ENCODE results near the gene SVIL. TPM values are rescaled to one million over a fixed set of nuclear protein-coding genes. Genes with fewer than 3 reads are reported as not detected.
"Not testable (repeated sequence)": the region's sequence is repeated elsewhere in the genome, so short reads cannot be mapped to it uniquely, and the experiment has no call there.

The SVIL gene
- total RNA-seq, 1 donor from 2014 or later = 209 TPM

DNA sequence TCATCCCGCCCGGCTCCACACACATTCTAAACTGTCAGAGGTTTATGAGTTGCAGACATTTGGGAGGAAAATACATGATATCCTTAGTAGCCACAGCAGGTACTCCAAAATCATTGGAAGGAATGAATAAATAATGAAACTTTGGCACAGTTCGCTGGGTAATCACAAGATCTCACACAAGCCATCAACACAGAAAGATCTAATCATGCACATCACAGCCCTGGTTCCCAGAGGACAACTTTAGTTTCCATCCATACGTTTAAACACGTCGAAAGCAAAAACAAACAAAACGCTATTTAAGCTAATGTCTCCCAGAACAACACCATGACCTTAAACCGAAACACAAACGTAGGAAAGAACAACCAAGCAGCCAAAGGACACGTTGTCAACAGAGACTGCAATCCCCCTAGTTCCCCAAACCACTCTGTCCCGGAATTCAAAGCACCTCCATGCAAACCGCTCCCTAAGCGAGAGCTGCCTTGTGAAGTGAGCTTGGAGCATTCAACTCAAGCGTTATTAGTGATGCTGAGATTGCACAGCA lies 12.3 kb downstream of the SVIL start:
- no peak for DNase-seq (ENCODE audit: low spot score)

DNA sequence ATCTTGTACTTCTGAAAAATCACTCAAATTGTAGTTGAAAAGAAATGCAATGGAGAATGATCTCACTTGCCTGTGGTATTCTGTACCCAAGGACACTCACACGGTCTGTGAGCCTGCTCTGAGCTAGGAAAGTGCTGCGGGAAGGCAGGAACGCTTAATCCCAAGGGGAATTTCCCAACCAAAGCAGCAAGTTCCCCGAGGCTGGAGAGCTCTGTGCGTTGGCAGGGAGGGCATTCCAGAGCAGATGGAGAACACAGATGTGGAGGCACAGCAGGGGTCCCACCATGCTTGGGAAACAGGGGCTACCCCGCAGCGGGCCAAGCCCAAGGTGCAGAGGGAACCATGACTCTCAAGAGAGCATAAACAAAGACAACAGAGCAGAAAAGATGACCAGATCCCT lies 13.6 kb downstream of the SVIL start:
- DNase-seq (ENCODE audit: low spot score) = no peak

DNA sequence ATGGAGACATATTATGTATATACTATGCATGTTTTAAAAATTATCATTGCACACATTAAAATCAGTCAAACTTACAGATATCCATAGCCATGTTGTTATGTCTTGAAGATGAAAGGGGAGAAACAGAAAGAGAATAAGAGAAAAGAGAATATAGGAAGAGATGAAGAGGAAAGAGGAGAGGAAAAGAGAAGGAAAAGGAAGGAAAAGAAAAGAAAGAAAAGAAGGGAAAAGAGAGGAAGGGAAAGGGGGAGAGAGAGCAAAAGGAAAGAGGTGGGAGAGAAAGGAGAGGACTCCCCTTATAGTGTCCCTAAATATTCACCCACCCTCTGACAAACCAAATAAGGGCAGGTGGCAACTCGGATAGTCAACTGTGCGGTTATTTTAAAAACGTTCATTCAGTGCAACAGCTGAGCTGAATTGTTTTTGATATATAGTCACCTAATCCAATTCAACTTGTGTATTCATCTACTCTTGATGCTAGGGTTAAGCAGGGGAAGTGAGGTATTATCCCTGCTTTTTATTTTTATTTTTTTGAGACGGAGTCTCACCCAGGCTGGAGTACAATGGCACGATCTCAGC lies 14.6 kb downstream of the SVIL start:
- no peak for DNase-seq (ENCODE audit: low spot score)

DNA sequence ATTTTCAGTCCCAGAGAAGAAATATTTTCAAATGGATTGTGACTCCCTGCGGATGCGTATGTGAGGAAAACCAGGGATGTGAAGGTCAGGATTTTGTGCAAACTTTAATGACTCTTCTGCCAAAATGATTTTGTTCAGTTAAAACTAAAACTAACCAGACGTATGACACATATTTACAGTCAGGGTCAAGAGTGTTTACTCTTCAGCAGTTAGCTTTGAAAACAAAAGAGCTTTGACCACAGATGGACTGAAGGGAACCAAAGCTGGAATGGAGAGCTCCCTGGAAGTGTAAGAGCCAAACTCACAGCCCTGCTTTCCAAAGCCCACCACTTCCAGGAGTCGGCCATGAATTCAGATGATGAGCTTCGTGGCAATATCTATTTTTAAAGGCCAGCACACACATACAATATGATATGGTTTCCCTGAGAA lies 15.5 kb downstream of the SVIL start:
- DNase-seq (ENCODE audit: low spot score) = no peak

DNA sequence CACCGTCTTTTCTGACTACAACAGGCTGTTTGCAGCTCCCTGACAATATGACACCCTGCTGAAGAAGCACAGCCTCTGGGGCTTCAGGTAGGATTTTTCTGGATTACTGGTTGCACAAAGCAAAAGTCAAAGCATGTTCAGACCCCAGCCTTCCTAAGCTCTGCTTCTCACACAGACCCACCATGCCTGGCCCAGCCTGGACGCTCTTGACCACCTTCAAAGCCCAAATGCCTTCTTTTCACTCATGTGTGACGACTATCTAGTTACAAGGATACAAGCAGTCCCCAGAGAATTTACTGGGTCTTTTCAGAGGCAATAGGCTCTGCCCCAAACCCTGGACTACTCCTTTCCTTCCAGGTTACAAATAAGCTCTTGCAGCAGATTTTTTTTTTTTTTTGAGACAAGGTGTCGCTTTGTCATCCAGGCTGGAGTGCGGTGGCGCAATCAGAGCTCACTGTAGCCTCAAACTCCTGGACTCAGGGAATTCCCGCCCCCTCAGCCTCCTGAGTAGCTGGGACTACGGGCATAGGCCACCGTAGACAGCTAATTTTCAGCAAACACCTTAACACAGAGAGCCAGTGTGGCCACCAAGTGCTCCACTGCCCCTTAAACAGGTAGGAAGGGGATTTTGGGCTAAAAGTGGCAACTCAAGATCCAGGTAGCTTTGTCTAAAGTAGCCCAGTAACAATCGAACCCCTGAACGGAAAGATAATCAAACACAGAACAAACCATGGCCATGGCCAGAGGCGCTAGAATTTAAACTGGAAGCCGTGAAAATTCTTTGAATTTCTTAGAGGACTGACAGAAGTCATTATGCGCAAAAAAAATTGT lies 16.2 kb downstream of the SVIL start:
- no peak for DNase-seq (ENCODE audit: low spot score)

DNA sequence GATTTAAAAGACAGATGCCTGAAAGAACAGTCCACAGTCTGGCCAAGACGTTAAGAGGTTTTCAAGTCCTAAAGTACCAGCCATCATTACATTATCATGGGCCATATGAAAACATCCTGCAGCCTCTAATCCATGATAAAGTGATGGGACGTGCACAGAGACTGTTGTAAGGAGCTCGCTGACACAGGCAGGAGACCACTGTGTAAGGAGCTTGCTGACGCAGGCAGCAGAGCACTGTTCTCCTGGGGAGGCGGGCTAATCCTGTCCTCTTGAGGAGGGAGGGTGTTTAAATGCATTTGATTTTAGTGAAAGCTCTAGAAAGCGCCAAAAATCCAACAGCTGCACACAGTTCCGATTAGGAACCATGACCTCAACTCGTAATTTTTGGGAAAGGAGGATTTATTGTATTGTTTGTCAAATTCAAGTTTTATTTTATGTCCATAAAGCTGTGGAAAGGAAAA lies 16.9 kb downstream of the SVIL start:
- DNase-seq (ENCODE audit: low spot score) = no peak

DNA sequence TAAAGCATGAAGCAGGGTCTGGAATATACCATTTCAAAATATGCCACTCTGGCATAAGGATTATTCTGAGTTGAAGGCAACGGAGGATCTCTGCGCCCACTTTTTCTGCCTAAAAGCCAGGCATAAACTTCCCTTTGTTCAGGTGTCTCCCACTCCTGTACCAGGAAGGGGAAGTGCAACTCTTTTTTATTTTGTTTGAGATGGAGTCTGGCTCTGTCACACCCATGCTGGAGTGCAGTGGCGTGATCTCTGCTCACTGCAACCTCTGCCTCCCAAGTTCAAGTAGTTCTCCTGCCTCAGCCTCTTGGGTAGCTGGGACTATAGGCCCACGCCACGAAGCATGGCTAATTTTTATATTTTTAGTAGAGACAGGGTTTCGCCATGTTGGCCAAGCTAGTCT lies 18.2 kb downstream of the SVIL start:
- DNase-seq (ENCODE audit: low spot score) = no peak

DNA sequence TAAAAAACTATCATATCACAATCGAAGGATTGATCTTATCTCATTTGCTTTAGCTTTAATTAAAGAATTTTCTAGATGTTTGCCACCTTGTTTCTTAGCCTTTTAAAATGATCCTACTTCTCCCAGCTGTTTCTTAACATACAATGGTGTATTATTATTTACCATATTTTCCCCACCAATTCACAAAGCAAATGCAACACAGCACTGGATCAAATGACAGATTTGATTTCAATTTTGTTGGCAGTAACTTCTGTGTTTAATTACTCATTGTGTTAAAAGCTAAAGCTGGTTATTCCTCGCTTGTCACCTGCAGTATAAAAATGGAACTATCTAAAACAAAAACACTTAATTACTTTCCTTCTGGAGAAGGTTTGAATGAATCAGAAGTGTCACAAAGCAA lies 19.6 kb downstream of the SVIL start:
- DNase-seq (ENCODE audit: low spot score) = no peak

DNA sequence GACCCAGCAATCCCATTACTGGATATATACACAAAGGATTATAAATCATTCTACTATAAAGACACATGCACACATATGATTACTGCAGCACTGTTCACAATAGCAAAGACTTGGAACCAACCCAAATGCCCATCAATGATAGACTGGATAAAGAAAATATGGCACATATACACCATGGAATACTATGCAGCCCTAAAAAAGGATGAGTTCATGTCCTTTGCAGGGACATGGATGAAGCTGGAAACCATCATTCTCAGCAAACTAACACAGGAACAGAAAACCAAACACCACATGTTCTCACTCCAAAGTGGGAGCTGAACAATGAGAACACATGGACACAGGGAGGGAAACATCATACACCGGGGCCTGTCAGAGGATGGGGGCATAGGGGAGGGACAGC lies 20.5 kb downstream of the SVIL start:
- DNase-seq (ENCODE audit: low spot score) = not testable (repeated sequence)

DNA sequence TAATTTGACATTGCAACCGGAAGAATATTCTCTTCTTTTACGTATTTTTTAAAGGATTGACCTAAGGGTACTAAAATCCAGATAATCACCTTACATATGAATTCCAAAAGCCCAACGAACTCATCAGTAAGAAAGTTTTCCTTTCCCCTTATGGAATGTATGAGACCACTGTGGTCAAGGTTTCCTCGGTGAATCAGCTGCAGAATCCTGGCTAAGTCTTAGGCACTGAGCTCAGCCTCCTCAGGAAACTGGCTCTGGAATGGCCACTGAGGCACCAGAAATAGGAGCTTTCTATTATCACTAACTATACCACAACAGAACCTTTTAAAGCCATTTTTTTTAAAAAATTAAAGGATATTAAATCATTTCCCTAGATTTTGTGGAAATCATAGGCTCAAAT lies 21.0 kb downstream of the SVIL start:
- DNase-seq (ENCODE audit: low spot score) = no peak

DNA sequence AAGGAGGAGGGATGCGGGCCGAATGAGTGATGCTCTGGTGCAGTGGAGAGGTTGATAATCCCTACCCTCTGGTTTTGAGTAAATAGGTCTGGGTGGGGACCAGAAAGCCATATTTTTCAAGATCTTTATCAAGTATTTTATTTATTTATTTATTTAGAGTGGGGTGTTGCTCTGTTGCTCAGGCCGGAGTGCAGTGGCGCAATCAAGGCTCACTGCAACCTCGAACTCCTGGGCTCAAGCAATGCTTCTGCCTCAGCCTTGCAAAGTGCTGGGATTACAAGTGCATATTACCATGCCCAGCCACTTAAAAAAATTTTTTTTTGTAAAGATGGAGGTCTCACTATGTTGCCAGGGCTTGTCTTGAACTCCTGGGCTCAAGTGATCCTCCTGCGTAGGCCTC lies 21.6 kb downstream of the SVIL start:
- DNase-seq (ENCODE audit: low spot score) = no peak

DNA sequence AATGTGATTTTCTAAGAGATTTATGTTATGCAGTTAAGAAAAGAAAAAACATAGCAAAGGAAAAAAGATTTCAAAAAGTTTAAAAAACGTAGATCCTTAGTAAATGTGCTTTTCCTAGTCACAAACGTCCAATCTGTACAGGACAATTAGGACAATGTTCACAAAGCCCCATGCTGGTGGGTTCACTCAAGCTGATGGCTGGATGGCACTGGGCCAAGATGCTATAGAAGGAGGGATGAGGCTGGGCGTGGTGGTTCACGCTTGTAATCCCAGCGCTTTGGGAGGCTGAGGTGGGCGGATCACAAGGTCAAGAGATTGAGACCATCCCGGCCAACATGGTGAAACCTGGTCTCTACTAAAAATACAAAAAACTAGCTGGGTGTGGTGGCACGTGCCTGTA lies 22.1 kb downstream of the SVIL start:
- DNase-seq (ENCODE audit: low spot score) = no peak

DNA sequence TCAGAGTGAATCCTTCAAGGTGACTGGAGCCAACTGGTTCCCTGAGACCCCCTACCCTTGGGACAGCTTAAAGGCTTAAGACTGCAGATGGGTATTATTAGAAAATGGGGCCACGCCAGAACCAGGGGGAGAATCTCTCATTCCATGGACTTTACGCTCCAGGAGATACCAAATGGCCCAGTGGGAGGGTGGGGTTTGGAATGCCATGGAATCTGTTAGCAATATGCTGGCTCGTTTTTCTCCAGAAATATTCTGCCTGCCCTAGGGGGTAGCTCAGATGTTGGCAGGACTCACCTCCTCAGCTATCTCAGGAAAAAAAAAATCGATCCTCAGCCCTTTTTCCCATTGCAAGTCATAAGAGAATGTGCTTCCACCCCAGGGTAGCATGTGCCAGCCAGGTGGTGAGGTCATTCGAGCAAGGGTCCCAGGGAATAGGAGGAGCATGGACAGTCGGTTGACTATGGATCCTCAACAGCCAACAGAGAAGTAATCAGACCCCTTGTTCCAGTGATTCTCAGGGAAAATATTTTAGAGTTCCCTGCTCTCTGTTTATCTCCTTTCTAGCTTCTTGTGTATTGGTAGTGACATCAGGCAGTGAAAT lies 22.9 kb downstream of the SVIL start:
- DNase-seq (ENCODE audit: low spot score) = no peak

DNA sequence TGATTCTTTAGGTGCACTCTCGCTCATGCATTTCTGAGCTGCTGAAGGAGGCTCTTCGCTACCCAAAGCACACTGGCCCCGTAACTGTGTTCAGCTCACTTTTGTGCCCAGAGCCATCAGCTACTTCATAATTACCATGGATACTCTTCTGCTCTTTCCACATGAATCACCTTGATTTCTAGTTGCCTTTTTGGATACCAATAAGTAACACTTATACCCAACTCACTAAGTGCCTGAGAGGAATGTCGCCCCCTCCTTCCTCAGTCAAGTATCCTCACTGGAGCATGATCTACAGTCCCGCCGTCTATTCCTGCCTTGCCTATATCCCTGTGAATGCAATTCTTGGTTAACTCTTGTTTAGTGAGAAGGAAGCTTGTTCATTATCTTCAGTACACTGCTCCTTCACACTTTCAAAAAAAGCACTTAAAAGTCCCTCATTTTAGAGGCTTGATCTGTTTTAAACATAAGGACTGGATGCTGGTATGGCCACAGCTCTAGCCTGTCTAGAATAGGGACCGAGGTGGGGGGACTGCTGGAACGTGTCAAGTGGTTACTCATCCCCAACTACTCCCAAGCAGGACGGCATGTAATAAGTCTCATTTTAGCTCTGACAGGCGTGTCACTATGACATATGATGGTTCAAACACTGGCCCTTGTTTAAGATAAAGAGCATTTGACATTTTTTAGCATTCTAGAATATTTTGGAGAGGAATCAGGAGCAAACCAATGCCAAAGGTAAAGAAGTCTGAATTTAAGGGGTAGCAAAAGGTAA lies 23.7 kb downstream of the SVIL start:
- DNase-seq (ENCODE audit: low spot score) = no peak

DNA sequence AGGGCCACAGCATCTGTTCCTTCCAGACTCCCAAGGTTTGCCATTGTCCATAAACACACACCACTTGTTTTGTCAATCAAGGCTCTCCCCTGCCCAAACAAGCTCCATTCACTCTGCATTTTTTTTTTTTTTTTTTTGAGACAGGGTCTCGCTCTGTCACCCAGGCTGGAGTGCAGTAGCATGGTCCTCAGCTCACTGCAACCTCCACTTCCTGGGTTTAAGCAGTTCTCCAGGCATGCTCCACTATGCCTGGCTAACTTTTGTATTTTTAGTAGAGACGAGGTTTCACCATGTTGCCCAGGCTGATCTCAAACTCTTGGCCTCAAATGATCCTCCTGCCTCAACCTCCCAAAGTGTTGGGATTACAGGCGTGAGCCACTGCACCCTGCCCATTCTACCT lies 24.4 kb downstream of the SVIL start:
- not testable (repeated sequence) for DNase-seq (ENCODE audit: low spot score)

DNA sequence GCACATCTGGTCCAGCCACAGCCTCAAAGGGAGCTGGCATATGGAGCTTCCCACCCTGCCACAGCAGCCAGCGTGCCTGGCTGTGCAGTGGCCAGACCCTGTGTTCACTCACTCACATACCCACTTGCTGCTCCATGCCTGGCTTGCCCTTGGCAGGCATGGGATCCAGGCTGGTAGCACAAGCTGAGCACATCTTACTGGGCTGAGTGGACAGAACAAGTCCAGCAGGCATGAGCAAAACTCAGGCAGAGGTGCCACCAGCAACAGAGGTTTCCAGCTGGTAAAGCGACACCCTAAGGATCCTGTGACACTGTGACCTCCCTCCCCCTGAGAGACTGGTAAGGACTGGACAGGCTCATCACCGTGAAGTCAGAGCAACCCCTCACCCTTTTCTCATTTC lies 25.1 kb downstream of the SVIL start:
- no peak for DNase-seq (ENCODE audit: low spot score)

DNA sequence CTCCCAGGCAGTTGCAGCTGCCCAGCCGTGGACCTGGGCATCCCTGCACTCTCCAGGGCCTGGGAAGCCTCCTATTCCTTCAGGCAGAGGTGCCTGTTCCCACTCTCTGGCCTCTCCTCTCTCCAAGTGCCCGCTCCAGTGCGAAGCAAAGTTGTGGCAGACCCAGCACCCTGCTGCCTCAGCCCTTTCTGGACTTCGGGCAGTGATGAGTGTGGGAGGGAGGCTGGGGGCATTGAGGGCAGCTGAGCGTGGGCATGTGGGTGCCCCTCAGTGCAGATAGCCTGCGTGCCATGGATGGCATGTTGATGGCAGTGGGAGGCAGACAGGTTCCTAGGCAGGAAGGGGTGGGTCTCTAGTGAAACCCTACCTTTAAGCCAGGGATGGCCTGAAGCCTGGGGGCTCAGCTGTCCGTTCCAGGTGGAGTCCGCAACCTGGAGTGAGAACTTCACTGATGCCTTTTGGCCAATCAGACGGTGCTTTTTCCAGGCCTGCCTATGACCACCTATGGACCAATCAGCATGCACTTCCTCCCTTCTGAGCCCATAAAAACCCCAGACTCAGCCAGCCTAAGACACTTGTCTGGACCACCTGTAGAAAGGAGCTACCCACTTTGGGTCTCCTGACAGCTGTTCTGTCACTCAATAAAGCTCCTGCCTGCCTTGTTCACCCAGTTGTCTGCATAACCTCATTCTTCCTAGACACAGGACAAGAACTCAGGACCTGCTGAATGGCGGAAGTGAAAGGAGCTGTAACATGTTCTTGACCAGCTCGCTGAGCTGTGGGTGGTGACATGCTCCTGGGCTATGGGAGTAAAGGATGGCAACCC lies 26.1 kb downstream of the SVIL start:
- DNase-seq (ENCODE audit: low spot score) = no peak

DNA sequence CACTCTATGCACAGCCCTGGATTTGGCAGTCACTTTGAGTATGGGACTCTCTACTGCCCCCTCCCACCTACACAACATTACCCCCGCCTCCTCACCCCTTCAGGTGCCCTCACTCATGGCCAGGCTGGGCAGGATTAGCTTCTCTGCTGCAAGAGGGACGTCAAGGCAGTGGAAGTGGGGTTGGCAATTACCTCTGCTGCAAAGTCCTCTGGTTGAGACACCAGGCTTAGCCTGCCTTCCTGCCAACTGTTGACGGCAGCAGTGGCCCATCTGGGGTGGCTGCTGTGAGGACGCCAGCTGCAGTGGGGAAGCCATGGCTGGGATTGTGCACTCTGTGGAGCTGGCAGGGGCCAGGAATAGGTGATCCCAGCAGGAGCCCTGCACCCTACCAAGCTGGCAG lies 26.7 kb downstream of the SVIL start:
- DNase-seq (ENCODE audit: low spot score) = no peak

DNA sequence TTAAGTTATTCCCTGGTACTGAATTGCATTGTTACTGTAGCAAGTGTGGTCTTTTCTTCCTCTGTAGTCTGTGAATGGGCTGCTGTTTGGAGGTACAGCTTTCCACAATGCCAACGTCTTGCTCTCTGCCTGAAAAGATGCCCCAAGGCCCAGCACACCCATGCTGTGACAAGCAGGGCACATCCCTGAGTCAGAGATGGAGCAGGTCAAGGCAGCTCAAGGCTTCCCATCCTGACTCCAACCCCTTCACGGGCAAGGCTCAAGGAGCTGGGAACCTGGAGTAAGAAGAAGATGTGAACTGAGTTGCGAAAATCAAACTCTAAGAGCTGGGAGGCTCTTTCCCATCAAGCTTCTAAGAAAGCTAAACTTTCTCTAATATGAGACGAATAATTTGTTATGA lies 27.2 kb downstream of the SVIL start:
- no peak for DNase-seq (ENCODE audit: low spot score)

DNA sequence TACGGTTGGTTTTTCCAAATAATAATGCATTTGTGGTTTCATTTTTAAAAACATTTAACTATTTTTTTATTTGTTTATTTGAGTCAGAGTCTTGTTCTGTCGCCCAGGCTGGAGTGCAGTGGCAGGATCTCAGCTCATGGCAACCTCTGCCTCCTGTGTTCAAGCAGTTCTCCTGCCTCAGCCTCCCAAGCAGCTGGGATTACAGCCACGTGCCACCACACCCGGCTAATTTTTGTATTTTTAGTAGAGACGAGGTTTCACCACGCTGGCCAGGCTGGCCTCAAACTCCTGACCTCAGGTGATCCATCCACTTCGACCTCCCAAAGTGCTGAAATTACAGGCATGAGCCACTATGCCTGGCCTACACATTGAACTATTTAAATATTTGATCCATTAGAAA lies 28.1 kb downstream of the SVIL start:
- DNase-seq (ENCODE audit: low spot score) = not testable (repeated sequence)

DNA sequence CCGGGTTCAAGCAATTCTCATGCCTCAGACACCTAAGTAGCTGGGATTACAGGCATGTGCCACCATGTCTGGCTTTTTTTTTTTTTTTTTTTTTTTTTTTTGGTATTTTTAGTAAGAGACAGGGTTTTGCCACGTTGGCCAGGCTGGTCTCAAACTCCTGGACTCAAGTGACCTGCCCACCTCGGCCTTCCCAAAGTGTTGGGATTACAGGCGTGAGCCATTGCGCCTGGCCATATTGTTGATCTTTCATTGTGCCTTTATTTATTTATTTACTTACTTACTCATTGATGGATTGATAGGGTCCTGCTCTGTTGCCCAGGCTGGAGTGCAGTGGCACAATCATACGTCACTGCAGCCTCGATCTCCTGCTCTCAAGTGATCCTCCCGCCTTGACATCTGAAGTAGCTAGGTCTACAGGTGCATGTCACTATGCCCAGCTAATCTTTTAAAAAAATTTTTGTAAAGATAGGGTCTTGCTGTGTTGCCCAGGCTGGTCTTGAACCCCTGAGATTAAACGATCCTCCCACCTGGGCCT lies 30.4 kb downstream of the SVIL start:
- no peak for DNase-seq (ENCODE audit: low spot score)
